NOMO-1 (cell line): ENCODE measurements around the gene F13A1.

Experiments used
- DNase-seq, 2 experiments: peaks; one replicate each; lab custom pipeline; 2025; ENCODE audit not compliant: unreplicated experiment in 2 of 2; lab: John Stamatoyannopoulos, UW

F13A1 gene

DNA sequence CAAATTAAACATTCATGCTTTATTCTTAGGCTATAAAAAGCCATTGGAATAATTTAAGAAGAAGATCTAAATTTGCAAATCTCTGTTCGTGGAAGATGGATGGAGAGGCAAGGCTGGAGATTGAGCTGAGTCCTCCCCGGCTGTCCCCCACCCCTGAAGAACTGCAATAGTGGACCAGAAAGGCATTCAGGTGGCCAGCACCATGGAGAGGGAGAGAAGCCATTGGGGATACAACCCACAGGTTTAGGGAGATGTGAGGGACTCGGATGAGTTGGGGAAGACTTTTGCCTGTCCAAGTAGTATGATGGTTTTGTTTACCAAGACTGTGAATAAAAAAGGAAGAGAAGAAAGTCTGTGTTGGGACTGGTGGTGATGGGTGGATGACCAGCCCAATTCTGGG, 120.8 kb downstream of the F13A1 start:
- DNase-seq: no peak

DNA sequence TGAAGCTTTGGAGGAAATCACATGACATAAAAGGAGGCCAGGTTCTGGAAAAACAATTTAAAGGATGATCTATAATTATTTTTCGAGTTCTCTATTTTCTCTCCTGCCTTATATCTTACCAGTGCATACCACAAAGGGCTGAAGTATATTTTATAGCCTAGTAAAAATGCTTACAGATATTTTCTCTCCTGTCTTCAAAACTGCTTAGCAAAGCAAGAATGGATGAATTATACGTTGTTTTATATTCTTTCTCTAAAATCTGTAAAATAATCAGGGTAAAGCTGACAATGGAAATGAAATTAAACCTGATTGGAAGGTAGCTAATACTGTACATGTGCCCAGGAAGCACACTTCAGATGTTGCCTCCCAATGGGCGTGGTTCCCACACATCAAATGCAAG, 123.7 kb downstream of the F13A1 start:
- DNase-seq: no peak

DNA sequence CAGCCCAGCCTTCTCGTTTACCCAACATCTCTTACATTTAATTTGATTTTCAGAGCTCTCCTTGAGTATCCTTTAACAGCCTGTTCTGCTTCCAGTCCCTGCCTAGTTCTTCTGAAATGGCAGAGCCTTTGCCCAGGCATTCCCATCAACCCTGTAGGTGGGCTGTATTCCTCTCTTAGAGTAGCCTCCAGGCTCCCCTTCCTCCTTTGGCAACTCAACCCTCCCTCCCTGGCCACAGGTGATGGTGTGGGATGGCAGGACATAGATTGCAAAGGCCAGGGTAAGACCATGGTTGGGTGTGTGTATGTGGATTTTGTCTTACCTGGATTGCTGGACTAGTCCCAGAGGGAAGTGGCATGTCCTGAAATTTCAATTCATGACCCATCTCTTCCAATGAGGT, 125.4 kb downstream of the F13A1 start:
- no peak for DNase-seq

DNA sequence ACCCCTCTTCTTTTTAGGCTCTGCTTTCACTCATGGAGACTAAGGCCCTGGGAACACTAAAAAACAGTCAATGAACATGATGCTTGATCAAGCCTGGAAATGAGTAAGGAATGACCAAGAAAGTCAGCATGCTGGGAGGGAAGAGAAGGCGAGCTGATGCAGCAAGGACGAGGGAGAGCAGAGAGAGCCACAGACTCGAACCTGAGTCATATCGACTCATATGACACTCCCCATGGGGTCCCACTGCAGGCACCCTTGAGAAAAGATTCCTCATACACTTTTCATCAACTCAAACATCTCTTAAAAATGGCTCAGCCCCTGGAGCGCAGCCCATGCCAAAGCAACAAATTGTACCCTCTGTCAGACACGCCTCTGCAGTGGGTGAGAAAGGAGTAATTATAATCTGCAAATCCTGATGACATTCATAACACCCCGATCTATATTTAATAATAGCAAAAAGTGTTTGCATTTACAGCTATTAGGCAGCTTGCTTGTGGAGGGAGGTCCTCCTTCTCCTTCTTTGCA, 127.2 kb downstream of the F13A1 start:
- DNase-seq: no peak

DNA sequence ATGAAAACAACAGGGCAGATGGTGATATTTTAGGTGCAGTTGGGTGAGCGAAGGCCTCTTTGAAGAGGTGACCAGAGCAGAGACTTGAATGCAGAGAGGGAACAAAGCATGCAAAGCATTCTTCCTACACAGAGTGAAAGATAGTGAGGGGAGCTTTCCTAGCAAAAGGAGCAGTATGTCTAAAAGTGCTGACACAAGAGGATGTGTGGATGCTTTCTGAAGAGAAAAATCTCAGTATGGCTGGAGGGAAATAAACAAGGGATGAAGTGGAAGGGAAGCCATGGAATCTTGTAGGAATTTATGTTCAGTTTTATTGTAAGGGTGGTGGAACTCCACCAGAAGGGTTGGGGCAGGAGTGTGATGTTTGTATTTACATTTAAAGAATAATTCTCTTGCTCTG, 128.6 kb downstream of the F13A1 start:
- DNase-seq: no peak

DNA sequence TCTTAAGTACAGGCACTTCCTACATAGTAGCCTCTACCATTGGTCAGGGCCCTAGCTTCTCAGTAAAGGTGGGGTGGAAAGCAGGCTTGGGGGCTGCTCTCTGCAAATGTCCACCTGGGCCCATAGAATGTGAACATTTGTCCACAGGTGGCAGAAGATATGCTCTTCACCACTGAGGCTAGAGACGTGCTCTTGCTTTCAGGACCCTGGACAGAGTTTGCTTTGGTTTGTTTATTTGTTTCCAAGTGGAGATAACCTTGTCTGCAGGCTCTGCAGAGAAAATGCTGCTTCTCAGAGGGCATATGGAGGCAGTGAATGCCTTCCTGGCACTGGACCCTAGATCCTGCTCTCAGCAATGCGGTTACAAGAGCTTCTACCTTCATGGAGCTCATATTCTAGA, 129.0 kb downstream of the F13A1 start:
- no peak for DNase-seq

DNA sequence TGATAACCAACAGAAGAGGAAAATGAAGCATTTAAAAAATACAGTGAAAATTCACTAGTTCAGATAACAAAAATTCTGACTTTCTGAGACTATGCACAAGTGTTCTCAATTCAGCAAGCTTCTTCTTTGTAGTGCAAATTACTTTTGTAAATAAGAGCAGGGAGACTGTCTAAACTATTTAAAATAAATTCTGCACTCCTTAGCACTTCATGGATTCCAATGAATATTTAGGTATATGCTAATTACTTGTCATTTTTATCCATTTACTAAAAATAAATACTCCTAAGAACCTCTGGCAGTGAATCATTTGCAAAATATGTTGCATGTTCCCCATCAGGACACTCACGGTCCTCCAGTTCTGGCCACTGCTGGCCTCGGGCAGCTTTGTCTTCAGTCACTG, 139.8 kb downstream of the F13A1 start:
- no peak for DNase-seq

DNA sequence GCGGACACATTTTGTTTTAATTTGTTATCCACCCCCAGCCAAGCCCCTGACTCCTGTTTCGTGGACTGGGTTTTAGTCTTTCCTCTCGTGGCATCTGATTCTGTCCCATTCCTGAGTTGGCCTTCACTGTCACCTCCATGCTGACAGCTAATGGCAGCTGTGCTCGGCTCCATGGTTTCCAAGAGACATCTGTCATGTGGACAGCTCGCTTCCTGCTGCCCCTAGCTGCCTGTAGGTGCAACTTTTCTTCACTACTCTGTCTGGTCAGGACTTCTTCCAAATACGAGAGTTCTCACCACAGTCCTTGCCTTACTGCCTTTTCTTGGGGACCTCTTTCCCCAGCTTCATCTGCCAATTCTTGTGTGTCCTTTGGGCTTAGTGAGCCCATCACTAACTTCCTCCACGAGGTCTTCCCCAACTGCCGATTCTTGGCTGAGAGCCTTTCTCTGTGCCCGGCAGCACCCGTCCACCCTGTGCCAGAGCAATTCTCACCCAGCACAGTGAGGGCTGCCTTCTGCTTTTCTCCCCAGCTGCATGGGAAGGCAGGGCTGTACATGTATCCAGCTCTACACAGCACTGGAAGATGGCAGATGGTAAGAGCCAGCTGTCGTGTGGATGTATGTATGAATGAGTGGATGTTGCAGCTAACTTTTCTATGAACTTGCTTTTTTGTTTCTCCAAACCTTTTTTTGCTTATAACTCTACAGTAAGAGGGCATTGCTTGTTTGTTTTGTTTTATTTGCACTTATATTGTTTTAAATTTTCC, 140.4 kb downstream of the F13A1 start:
- no peak for DNase-seq

DNA sequence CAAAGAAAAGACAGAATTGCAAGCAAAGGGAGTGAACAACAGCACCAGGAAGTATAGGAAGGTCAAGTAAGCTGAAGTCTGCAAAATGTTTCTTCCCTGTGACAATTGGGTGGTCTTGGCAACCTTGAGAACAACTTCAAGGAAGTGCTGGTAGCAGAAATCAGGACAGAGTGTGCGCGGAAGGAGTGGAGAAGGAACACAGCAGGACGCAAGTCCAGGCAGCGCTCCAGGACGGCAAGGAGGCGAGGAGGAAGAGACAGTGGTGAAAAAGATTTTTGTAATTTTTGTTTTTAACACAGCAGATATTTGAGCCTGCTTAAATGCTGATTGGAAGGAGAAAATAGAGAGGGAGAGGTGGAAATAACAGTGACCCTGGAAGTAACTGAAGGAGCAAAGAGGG, 141.7 kb downstream of the F13A1 start:
- DNase-seq: no peak

DNA sequence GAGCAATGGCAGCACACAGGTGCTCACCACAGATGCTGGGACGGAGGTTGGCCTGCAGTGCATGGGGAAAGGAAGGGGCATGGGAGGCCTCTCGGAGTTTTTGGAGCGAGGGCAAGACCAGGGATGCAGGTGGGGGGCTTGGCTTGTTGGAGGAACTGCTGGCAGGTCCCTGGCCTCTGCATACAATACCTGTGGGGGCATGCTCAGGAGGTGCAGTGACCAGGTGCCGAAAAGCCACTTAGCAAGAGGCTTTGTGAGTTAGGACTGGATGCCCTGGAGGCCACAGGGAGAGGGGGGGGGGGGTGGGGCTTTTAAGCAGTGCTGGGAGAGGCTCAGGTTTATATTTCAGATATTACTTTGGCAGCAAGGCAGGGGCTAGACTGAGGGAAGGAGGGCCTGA, 142.7 kb downstream of the F13A1 start:
- DNase-seq: no peak

DNA sequence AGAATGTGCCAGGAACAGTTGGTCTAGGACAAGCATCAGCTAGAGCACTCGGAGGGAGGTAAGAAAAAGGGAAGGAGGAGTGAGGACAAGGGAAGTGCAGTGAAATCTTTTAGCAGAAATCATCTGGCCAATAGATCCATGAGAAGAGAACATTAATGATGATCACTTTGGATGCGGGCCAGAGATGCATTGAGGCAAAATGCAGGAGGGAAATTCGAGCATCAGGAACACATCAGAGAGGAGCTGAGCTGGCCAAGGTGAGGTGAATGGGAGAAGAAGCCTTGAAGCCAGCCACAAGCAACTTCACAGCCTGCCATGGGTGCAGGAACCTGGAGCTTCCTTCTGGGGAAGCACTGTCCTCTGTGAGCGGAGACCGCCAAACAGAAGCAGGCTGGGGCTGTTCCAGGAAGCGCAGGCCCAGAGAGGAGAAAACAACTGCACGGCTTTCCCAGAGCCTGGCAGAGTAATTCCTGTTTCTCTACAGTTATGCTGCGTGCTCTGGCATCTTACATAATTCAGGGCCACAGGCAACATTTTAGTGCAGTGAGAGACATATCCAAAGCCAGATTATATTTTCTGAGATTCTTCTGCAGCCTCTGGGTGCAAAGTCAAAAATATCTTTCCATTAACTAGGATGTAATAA, 143.8 kb downstream of the F13A1 start:
- no peak for DNase-seq

DNA sequence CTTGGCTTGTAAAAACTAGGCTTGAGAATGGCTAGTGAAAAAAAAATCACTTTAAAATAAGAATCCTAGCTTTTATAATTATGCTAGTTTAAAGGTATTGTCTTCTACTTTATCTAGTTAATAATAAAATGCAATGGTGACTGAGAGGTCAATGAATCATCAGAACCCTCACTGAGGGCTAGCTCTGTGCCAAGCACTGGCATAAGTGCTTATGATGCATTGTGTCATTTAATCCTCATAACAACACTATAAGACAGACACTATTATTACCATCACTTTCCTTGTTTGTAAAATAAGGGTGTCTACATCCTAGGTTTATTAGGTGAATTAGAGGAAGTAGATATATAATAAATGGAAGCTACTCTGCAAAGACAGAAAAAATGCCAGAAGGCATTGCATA, 144.3 kb downstream of the F13A1 start:
- DNase-seq: no peak

DNA sequence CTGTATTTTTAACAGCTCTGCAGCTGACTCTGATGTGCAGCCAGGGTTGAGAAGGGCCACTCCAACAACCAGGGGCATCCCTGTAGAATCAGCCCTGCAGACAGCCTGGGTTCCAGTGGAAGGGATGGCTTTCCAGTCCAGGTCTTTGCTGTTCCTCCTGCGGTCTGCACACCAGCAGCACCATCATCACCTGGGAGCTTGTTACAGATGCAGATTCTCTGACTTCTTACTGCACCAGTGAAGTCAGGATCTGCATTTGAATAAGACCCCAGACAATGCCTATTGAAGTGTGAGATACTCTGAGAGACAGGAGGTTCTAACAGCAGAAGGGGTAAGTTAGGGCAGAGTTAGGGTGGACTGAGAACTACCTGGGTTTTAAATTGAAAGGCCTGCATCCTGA, 151.3 kb downstream of the F13A1 start:
- no peak for DNase-seq

DNA sequence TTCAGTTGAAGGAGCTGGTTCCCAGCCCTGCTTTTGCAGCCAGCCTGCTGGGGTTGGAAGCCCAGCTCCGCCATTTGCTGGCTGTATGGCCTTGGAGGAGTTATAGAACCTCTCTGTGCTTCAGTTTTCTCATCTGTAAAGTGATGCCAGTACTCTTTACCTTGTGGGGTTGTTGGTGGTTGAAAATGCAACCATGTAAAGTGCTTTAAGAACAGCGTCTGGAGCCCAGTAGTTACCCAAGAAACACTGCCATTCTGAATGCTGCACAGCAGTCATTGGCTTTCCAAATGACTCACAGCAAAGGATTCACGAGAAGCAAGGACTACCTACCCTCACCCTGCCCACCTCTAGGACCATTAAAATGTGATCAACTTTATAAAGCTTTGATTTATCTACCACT, 154.4 kb downstream of the F13A1 start:
- no peak for DNase-seq

DNA sequence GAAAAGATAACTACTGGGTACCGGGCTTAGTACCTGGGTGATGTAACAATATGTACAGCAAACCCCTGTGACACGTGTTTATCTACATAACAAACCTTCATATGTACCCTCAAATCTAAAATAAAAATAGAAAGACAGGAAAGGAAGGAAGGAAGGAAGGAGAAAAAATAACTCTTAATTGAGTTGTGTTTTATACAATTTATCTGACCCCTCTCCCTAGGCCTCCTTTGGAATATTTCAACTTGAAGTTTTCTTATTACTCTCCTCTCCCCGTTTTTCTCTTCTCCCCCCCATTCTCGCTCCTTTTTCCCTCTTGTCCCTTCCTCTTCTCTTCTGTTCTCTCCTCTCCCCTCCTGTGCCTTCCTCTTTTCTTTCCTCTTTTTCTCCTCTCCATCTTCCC, 156.1 kb downstream of the F13A1 start:
- no peak for DNase-seq

DNA sequence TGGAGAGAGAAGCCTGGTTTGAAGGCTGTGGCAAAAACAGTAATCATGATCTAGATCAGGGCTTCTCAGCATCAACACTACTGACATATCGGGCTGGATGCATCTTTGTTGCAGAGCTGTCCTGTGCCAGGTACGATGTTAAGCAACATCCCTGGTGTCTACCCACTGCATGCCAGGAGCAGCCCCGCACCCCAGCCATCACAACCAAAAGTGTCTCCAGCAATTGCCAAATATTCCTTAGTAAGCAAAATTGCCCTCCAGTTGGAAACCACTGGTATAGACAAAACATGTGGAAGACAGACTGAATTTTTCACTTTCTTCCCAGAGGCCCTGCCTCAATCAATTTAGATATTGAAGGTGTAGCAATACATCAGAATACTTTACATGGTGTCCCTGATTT, 166.1 kb downstream of the F13A1 start:
- DNase-seq: no peak

DNA sequence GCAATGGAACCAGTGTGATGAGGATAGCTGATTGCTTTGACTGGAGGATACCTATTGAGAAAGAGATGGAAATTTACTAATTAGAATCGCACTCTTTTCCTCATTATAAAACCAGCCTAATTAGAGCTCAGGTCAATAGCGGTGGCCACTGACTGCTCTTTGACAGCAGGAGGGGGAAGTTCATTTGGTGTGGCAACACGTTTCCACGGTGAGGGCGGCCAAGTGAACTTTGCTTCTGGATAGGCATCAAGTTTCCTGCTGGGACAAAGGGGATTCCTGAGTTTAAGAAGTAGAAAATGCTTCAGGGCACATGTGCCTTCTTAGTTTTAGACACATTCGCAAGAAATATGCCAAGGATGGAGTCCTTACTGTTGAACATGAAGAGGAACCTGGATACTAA, 168.4 kb downstream of the F13A1 start:
- no peak for DNase-seq

DNA sequence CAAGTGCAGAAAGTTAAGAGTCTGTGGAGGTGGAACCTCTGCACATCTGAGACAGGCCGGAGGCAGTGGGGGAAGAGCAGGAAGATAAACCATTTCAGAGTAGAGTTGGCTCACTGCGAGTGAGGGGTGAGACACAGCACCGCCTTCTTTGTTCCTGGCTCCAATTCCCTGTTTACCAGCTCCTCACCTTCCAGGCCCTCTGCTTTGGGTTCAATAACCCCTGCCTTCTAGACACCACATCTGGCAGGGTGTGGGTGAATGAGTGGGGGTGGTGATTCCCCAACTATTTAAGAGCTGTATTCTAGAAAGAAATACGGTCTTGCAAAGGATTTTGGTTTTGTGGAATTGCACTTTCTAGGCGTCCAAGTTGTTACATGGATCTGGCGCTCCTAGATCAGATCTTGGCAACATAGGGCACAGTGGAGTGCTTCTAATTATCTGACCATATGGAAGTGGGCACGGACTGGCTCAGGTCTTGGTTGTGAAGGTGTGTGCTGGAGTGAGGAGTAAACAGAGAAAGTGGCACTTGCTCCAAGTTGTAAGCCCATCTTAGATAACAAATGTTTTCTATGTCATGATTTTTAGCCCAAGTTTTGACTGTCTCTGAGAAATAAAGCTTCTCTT, 172.2 kb downstream of the F13A1 start:
- DNase-seq: no peak

DNA sequence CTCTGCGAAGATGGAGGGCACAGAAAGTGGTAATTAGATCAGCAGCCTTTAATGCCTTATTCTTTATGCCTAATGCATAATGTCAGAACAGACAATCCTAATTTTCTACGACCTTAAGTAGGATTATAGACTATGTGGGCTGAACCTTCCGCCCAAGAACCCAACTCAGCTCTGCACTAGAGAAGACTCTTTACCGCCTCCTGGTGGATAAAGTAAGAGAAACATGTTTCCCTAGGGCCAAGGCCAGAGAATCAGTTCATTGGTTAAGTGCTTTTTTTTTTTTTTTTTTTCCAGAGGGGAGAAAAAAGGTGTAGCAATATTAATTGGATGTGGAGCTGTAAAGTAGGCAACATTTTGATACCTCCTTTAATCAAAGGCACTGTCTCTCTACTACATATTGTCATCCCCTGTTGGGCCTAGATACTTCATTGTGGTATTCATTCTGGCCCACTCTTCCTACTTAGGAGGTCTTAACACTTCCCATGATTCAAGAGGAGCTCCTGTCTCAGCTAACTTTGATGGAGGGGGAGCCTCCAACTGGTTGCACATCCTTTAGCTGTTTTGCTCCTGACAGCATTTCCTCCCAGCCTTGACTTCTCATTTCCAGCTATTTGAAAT, 188.9 kb downstream of the F13A1 start:
- DNase-seq: no peak

DNA sequence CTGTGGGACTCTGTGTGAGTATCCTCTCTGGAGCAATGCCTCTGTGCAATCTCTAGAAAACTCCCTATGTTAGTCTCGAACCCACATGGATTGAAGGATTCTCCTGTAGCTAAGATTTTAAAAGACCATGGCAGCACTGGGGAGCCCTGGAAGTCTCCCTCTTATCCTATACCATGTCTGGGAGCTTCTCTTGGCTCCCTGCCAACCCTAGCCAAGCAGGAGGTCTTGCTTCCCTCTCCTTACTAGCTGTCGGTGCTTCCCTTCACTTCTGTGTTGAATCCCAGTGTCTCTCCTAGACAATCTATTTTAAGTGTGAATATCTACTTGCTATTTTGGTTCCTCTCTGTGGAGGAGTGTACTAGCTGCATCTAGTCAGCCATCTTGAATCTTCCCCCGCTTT, 195.0 kb downstream of the F13A1 start:
- no peak for DNase-seq

DNA sequence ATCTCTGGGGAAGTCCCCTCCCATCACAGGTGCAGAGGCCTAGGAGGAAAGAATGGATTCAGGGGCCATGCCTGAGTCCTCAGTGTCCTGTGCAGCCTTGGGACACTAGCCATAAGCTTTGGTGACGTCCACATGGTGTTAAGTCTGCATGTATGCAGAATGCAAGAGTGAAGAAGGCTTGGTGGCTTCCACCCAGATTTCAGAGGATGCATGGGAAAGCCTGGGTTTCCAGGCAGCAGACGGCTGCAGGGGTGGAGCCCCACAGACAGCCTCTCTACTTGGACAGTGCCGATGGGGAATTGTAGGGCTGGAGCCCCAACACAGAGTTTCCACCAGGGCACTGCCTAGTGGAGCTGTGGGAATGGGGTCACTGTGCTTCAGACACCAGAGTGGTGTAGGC, 196.7 kb downstream of the F13A1 start:
- DNase-seq: no peak

DNA sequence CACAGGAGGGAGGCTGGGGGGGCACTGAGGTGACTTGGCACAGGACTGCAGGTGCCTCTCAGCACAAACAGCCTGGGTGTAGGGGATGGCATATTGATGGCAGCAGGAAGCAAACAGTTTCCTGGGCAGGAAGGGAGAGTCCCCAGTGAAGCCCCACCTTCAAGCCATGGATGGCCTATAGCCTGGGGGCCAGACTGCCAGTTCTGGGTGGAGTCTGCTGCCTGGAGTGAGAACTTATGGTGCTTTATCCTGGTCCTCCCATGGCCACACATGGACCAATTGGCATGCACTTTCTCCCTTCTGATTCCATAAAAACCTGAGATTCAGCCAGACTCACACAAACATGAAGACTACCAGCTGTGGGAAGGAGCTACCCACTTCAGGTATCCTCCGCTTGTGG, 198.5 kb downstream of the F13A1 start:
- no peak for DNase-seq
